ENCODE data around the gene UBALD2. TPM values are rescaled to one million over a fixed set of nuclear protein-coding genes. Genes with fewer than 3 reads are reported as not detected.
"Not testable (repeated sequence)": the region's sequence is repeated elsewhere in the genome, so short reads cannot be mapped to it uniquely, and the experiment has no call there.

UBALD2 gene
- total RNA-seq, 2 donors from 2014 or later: 75.6 to 113 TPM

GRCh38 chr17:76293106-76293505, 28.0 kb downstream of the UBALD2 start:
- intact Hi-C loops (cut with DNase I, micrococcal nuclease): loop anchor here in 1 of 2 donors (10.0 kb wide), 1 partner anchor 288 kb away; the partner anchor contains the start of gene CDK3
- no peak for ATAC-seq
- DNase-seq: no peak

- ATAC-seq (peak; percentile 45), DNase-seq (no peak)
- intact Hi-C loops (cut with DNase I, micrococcal nuclease): loop anchor here in 1 of 2 donors (10.0 kb wide), 1 partner anchor 291 kb away; the partner anchor contains the start of gene CDK3
These were observed 31.0 kb downstream of the UBALD2 start for GRCh38 chr17:76296186-76296585.

GRCh38 chr17:76296889-76297288, 31.7 kb downstream of the UBALD2 start:
- ATAC-seq (peak; percentile 91), DNase-seq (no peak)
- intact Hi-C loops (cut with DNase I, micrococcal nuclease): loop anchor here in 1 of 2 donors (10.0 kb wide), 1 partner anchor 292 kb away; the partner anchor contains the start of gene CDK3

- intact Hi-C loops (cut with DNase I, micrococcal nuclease): loop anchor here in 1 of 2 donors (10.0 kb wide), 1 partner anchor 293 kb away; the partner anchor contains the start of gene CDK3
- DNase-seq: no peak
- no peak for ATAC-seq
These were observed 32.3 kb downstream of the UBALD2 start for GRCh38 chr17:76297436-76297835.

GRCh38 chr17:76304226-76305134, 39.3 kb downstream of the UBALD2 start:
- intact Hi-C loops (cut with DNase I, micrococcal nuclease): loop anchor here (2.0 to 5.0 kb wide), 2 partner anchors 93 to 94 kb away; no protein-coding TSS in a partner anchor
- ATAC-seq (no peak), DNase-seq (no peak)

GRCh38 chr17:76305135-76305454, 39.9 kb downstream of the UBALD2 start:
- not testable (repeated sequence) for DNase-seq, ATAC-seq
- intact Hi-C loops (cut with DNase I, micrococcal nuclease): loop anchor here in 1 of 2 donors (2.0 kb wide), 1 partner anchor 94 kb away; no protein-coding TSS in a partner anchor

- intact Hi-C loops (cut with DNase I, micrococcal nuclease): no loop called here
- no peak for ATAC-seq
These were observed 42.3 kb downstream of the UBALD2 start for GRCh38 chr17:76307299-76307965.

GRCh38 chr17:76307966-76308338, 42.8 kb downstream of the UBALD2 start, which contains the start of gene QRICH2:
Gene QRICH2, minus strand, starts transcription at chr17:76308276. Its CDS starts 278 bp downstream, at chr17:76307998.
- intact Hi-C loops (cut with DNase I, micrococcal nuclease): no loop called here
- no peak for ATAC-seq
- no peak for DNase-seq

More at GRCh38 chr17:76307299-76307965, 42.3 kb downstream of the UBALD2 start:
- no peak for DNase-seq

GRCh38 chr17:76309461-76309860, 44.3 kb downstream of the UBALD2 start:
- ATAC-seq: no peak
- intact Hi-C loops (cut with DNase I, micrococcal nuclease): no loop called here
- DNase-seq: no peak

GRCh38 chr17:76312735-76313134, 47.6 kb downstream of the UBALD2 start:
- no peak for DNase-seq
- ATAC-seq: no peak
- intact Hi-C loops (cut with DNase I, micrococcal nuclease): no loop called here

GRCh38 chr17:76314392-76315227, 49.5 kb downstream of the UBALD2 start:
- intact Hi-C loops (cut with DNase I, micrococcal nuclease): no loop called here
- ATAC-seq: no peak
- DNase-seq: no peak

GRCh38 chr17:76317535-76317934, 52.4 kb downstream of the UBALD2 start:
- ATAC-seq: no peak
- intact Hi-C loops (cut with DNase I, micrococcal nuclease): no loop called here
- no peak for DNase-seq

GRCh38 chr17:76318586-76318985, 53.4 kb downstream of the UBALD2 start:
- DNase-seq (no peak), ATAC-seq (no peak)
- intact Hi-C loops (cut with DNase I, micrococcal nuclease): no loop called here

Other genes starting within 250 kb of the UBALD2 start
- 10 to 100 TPM; 18.9 to 28.5 TPM for gene EVPL, start 238.0 kb upstream of the UBALD2 start, total RNA-seq
- gene SRP68, start 192.8 kb upstream of the UBALD2 start, total RNA-seq: 10 to 100 TPM; 49.9 to 56.5 TPM
- not detected for gene GALR2, start 190.6 kb upstream of the UBALD2 start, total RNA-seq
- gene ZACN, start 186.2 kb upstream of the UBALD2 start, total RNA-seq: under 1 TPM in 1 of 2 donors, not detected in 1; 0.22 TPM
- 100 to 1,000 TPM; 100 to 102 TPM for gene EXOC7, start 161.6 kb upstream of the UBALD2 start, total RNA-seq
- 1 to 10 TPM; 1.6 to 2.8 TPM for gene FOXJ1, start 124.1 kb upstream of the UBALD2 start, total RNA-seq
- 10 to 100 TPM; 23.6 to 89.3 TPM for gene RNF157, start 24.9 kb upstream of the UBALD2 start, total RNA-seq
- 1 to 10 TPM; 1.9 to 2.3 TPM for gene QRICH2, start 42.9 kb downstream of the UBALD2 start, total RNA-seq
- 10 to 100 TPM; 61.7 to 70.3 TPM for gene PRPSAP1, start 88.6 kb downstream of the UBALD2 start, total RNA-seq
- gene SPHK1, start 119.3 kb downstream of the UBALD2 start, total RNA-seq: 1 to 10 TPM; 2.9 to 4.2 TPM
- 10 to 100 TPM; 15.9 to 18.2 TPM for gene UBE2O, start 187.8 kb downstream of the UBALD2 start, total RNA-seq
- gene AANAT, start 202.3 kb downstream of the UBALD2 start, total RNA-seq: not detected
- gene RHBDF2, start 236.1 kb downstream of the UBALD2 start, total RNA-seq: 10 to 100 TPM; 11.6 to 12.8 TPM

Measured in left colon (tissue), 2 donors.